SW 1271 (cell line): ENCODE measurements around the gene PLLP.

ENCODE experiments used
- DNase-seq, 2 experiments: peaks; one replicate each; lab custom pipeline; 2025; lab: John Stamatoyannopoulos, UW

Gene PLLP

DNA sequence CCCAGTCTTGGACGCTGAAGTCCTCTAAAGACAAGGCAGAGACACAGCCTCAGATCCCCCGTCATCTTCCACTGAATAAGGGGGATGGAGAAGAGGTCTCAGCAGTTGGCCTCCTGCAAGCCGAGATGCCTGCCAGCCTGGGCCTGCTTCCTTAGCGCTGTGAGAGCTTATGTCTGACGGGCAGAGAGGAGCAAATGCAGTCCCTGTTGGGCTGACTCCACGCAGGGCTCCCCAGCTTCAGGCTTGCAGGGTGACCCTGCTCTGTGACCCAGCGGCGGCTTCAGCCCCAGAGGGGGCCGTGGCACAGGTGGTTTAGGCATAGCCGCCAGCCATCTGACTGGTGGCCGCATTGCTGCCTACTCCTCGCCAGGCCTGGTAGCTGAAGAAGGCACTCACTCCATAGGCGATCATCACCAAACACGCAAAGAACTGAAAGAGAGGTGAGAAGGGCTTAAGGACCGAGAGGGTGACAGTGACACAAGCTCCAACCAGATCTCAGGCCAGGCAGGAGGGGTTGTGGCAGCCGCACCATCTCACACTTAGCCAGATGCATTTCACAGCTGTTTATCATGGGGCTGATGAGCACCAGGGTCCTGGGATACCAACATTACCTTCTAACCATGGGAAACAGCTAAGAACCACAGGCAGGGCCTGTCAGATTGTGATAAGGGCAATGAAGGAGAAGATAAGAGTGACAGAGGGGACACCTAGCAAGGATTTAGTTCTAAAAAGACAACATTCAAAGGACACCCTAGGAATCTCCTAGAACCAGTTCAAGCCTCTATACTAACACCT is 27.7 kb downstream of the PLLP start:
- DNase-seq, result no peak

DNA sequence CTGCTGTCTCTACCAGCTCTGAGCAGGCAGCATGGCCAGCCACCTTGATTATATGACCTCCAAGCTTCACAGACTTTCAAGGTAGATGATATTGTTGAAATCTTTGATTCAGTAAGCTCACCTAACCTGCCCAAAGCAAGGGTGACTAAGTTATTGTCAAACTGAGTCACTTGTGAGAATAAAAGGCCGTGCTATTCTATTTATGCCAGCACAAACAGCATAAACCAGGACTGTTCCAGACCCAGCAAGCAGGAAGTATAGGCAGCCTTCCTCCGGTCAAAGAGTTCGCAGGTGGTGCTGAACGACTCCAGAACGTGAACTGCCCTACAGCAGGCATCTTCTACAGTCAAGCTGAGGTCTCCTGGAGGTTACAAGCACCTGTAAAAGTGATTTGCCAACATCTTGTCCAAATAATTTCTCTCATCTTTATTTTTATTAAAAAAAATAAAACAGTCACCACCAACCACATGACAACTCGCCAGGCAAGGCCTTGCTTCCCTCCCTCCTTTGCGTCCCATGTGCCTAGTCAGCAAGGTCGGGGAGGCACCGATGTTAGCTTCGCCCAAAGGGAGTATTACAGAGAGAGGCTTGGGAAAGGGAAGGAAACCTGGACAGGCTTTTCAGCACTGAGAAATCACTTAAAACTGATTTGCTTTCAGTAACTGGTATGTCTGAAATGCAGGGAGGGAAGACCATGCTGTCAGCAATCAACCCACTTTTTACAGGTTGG is 28.6 kb downstream of the PLLP start:
- DNase-seq, result no peak

GRCh38 chr16:57253466-57253865 is 31.0 kb downstream of the PLLP start:
- DNase-seq, result no peak

DNA sequence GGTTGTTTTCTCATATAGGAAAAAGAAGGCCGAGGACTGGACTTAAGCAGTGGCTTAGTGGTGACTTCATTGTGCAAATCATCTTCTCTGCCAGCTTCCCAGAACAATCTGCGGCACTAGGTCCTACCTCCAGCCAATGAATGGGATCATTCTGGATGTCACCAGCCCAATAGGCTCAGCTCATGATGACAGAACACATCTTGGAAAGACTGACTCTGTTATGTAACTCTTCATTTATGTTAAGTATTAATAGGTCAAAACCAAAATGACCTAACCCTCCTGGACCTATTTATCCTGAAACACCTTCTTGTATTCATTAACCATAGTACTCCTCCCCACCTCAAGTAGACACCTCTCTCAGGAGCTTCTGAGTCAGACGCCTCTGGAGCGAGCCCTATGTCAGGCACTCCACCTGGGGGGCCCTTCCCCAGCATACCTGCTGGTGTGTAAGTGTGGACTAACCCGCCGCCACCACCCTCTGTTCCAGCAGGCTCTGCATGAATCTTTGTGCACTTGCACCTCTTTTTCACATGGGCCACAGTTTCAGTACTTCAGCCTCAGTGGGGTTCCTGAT is 32.2 kb downstream of the PLLP start:
- no peak for DNase-seq

DNA sequence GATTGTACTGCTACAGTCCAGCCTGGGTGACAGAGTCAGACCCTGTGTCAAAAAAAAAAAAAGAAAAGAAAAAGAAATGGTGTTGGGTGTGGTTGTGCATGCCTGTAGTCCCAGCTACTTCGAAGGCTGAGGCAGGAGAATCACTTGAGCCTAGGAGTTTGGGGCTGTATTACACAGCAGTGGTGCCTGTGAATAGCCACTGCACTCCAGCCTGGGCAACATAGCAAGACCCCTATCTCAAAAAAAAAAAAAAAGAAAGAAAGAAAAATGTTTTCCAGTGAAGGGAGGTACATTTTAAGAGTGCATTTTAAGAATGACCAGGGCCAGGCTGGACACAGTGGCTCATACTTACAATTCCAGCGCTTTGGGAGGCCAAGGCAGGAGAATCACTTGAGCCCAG is 33.1 kb downstream of the PLLP start:
- DNase-seq, result no peak

DNA sequence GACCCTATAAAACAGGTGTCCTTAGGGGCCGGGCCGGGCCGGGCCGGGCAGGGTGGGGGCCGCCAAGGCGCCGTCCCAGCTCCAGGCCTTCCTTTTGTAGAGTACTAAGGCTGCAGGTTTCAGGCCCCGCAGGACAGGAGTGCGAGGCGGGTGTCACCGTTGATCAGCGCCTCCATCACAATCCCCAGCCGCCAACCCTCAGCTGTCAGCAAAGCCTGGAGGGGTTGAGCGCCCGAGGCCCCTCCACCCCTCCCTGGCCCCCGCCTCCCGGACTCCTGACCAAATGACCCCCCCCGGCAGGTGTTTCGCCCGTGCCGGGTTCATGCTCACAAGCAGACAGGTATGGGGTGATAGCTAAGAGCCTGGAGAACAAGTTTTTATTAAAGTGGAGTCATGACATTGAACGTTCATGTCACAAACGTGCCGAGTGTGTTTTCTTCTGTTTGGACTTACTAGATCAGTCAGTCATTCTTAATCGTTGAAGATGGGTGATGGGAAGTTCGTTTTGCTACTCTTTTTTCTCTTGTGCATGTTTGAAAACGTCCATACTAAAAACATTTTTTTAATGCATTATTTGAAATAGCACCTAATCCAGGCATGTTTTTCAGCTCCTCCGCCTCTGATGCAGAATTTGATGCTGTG is 38.9 kb downstream of the PLLP start:
- no peak for DNase-seq

DNA sequence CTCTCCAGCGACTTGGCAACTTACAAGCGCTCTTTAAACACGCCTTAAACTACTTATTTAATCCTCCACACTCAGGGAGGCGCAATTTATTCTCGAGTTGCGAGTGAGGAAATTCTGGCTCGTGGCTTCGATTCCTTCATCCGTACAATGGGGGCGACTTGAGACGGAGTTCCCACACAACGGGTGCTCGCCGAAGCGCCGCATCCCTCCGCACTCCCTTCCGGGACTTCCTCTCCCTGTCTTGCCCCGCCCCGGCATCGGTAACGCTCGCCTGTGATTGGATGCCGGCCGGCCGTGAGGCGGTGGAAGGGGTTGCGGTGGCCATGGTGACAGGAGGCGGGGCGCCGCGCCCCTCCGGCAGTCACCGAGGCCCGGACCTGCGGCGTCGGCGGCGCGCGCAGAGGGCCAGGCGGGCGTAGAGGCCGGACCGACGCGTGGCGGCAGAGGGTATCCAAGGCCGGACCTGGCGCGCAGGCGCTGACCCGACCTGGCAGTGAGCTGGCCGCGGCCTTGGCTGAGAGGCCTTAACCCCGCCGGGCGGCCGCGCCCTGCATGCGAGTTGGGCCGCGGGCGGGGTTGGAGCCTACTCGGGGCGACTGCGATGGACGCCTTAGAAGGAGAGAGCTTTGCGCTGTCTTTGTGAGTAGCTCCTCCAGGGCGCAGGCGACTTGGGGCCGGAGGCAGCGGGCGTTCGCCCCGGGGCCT is 39.6 kb downstream of the PLLP start, which contains the start of gene ARL2BP:
ARL2BP (plus strand) TSS at position 493 of the 705 bp plus-strand sequence; CDS start at position 602, 109 bp downstream.
- peak; percentile 84 to 93 for DNase-seq

- no peak for DNase-seq
These were observed 40.1 kb downstream of the PLLP start for GRCh38 chr16:57244463-57244766.

DNA sequence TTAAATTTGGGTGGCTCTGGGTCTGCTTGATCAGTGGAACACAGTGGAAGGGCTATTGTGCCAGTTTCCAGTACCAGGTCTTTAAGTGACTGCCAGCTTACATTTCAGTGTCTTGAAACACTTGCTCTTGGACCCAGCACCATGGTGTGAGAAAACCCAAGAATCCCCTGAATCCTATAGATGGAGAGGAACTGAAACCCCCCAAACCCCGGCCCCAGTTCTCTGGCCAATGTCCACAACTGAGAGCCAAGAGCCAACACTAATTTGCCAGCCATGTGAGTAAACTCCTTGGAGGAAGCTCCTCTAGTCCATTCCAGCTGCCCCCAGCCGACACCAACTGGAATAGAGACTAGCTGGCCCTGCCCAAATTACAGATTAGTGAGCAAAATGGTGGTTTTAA is 41.8 kb downstream of the PLLP start:
- DNase-seq, result no peak

- DNase-seq, result no peak
These were observed 43.6 kb downstream of the PLLP start for GRCh38 chr16:57240851-57241250.

GRCh38 chr16:57239107-57239506 is 45.4 kb downstream of the PLLP start:
- no peak for DNase-seq

GRCh38 chr16:57238682-57239081 is 45.8 kb downstream of the PLLP start:
- DNase-seq, result no peak

- no peak for DNase-seq
These were observed 48.5 kb downstream of the PLLP start for GRCh38 chr16:57236022-57236350.

DNA sequence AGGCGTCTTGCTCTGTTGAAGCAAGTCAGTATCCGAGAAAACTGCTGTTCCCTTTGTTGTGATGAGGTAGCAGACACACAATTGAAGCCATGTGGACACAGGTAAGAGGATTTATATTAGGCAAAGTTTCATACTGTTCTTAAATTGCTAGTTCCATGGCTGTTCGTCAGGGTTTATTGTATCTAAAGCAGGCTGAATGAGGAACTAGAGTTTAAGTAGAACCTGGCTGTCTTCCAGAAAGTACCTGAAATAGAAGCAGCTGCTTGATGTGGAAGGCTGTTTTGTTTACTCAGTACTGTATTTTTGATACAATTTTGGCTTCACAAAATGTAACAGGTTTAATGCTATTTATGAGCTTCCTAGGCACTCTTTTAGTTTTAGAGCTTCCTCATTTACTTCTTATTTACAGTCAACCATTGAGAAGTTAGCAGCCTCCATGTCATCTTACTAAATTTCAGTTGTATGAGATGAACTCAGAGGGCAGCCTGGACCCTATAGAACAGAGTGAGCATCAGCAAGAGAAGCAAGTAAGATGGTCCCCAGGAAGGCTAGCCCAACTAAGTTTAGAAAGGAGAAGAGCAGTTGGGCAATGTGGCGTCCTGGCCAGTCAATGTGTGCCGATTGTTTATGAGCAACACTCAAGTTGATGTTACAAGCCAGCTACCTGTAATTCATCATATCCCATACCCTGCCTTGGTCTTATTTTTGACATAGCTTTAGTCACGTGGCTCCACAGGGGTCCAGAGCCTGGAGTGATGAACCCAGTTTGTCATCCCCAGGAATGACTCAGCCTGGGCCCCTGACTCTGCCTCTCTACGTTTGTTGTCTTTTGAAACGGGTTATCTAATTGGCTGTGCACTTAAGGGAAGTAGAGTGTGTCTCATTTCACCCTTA is 49.1 kb downstream of the PLLP start:
- DNase-seq, result no peak

- no peak for DNase-seq
These were observed 49.8 kb downstream of the PLLP start for GRCh38 chr16:57234707-57235092.

DNA sequence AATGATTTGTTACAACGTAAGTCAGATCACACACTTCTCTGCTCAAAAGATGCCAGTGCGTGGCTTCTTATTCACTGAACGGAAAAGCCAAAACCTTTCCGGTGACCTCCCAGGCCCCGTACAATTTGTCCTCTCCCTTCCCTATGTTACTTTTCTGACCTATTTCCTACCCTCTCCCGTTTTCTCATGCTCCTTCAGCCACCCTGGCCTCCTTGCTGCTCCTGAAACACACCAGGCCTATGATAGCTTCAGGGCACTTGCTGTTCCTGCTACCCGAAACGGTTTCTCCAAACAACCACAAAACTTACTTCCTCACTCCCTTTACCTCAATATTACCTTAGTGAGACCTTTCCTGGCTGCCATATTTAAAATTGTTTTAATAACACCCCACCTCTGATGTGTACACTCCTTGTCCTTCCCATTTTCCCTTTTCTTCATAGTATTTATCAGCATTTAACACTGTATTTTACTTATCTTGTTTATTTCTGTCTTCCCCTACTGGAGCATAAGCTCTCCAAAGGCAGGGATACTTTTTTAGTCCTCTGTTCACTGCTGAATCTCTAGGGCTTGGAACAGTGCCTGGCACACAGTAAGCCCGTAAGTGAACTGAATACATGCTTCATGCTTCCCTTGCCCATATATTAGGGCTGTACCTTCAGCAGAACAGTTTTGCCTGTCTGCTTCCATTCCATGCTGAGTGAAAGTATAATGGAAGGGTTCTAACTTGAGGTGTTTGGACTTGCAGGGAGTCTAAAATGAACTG is 50.3 kb downstream of the PLLP start:
- no peak for DNase-seq

GRCh38 chr16:57231821-57232350 is 52.6 kb downstream of the PLLP start:
- no peak for DNase-seq

- no peak for DNase-seq
These were observed 55.4 kb downstream of the PLLP start for GRCh38 chr16:57229079-57229478.

DNA sequence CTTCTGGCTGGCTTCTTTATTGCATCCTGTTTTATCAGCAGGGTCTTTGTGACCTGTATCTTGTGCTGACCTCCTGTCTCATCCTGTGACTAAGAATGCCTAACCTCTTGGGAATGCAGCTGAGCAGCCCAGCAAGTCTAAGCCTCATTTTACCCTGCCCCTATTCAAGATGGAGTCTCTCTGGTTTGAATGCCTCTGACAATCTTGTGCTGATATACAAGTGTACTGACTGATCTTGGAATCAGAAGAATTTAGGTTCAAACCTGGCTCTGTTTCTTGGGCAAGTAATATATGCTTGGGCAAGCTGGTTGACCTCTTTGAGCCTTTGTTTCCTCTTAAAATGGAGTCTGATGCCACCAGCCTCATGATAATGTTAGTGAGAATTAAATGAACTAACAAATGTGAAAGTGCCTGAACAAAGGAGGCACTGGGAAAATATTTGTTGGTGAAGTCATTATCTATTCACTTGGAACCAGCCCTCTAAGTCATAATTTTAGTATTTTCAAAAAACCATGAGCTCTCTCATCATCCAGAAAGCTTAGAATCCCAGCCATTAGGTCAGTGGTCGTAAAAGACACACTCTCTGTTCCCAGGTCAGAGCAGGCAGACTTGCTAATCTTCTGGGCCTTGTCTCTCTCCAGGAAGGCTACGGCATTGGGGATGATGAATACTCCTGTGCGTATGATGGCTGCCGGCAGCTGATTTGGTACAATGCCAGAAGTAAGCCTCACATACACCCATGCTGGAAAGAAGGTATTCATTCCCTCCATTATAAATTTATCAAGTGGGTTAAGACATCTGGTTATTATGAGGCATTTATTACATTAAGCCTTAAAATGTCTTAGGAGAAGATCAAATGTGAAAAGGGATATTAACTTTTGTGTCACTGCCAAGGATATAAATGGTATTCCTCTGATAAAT is 57.5 kb downstream of the PLLP start:
- DNase-seq, result no peak
